ENCODE measurements around the gene MRPL50.

MRPL50 gene

GRCh38 chr9:101427957-101428655, 29.7 kb upstream of the MRPL50 start:
- H3K4me3 ChIP-seq: no peak overlapping the region
- no peak for DNase-seq (ENCODE audit: low read depth, low spot score)
- no peak overlapping the region for H3K27ac ChIP-seq
- H3K9me3 ChIP-seq (ENCODE audit: low read depth, low read length): no peaks in the 10 kb centered on the region
- no peak overlapping the region for H3K9ac ChIP-seq (ENCODE audit: insufficient read length)
- TF ChIP-seq EZH2 (IDR thresholded peaks at IDR 0.05) (no peak), POLR2AphosphoS5 (IDR thresholded peaks at IDR 0.05; ENCODE audit: borderline replicate concordance, low read depth, low read length) (no peak), FOXP2 (optimal IDR thresholded peaks at IDR 0.05; ENCODE audit: control extremely low read depth, extremely low read length, insufficient read depth) (no peak)
- no peaks in the 10 kb centered on the region for H3K36me3 ChIP-seq (ENCODE audit: insufficient read depth, low read length)

- H3K27ac ChIP-seq: no peak overlapping the region
- no peak overlapping the region for H3K9ac ChIP-seq (ENCODE audit: insufficient read length)
- DNase-seq (ENCODE audit: low read depth, low spot score): no peak
- H3K4me3 ChIP-seq: no peak overlapping the region
- H3K9me3 ChIP-seq (ENCODE audit: low read depth, low read length): no peaks in the 10 kb centered on the region
- TF ChIP-seq FOXP2 (optimal IDR thresholded peaks at IDR 0.05; ENCODE audit: control extremely low read depth, extremely low read length, insufficient read depth) (no peak), POLR2AphosphoS5 (IDR thresholded peaks at IDR 0.05; ENCODE audit: borderline replicate concordance, low read depth, low read length) (no peak), EZH2 (IDR thresholded peaks at IDR 0.05) (no peak)
- no peaks in the 10 kb centered on the region for H3K36me3 ChIP-seq (ENCODE audit: insufficient read depth, low read length)
Observed at GRCh38 chr9:101427358-101427757, 28.9 kb upstream of the MRPL50 start.

GRCh38 chr9:101421653-101422065, 23.2 kb upstream of the MRPL50 start:
- Histone ChIP-seq H3K36me3 (ENCODE audit: insufficient read depth, low read length) (no peaks in the 10 kb centered on the region), H3K9me3 (ENCODE audit: low read depth, low read length) (no peaks in the 10 kb centered on the region), H3K27ac (no peak overlapping the region), H3K4me3 (no peak overlapping the region), H3K9ac (ENCODE audit: insufficient read length) (no peak overlapping the region)
- no peak for DNase-seq (ENCODE audit: low read depth, low spot score)
- no peak for TF ChIP-seq POLR2AphosphoS5 (IDR thresholded peaks at IDR 0.05; ENCODE audit: borderline replicate concordance, low read depth, low read length)
- no peak for TF ChIP-seq EZH2 (IDR thresholded peaks at IDR 0.05)
- no peak for TF ChIP-seq FOXP2 (optimal IDR thresholded peaks at IDR 0.05; ENCODE audit: control extremely low read depth, extremely low read length, insufficient read depth)

GRCh38 chr9:101419863-101420262, 21.4 kb upstream of the MRPL50 start:
- Histone ChIP-seq H3K36me3 (ENCODE audit: insufficient read depth, low read length) (no peaks in the 10 kb centered on the region), H3K27ac (no peak overlapping the region), H3K4me3 (no peak overlapping the region), H3K9me3 (ENCODE audit: low read depth, low read length) (no peaks in the 10 kb centered on the region), H3K9ac (ENCODE audit: insufficient read length) (no peak overlapping the region)
- no peak for TF ChIP-seq EZH2 (IDR thresholded peaks at IDR 0.05)
- no peak for TF ChIP-seq FOXP2 (optimal IDR thresholded peaks at IDR 0.05; ENCODE audit: control extremely low read depth, extremely low read length, insufficient read depth)
- TF ChIP-seq POLR2AphosphoS5 (IDR thresholded peaks at IDR 0.05; ENCODE audit: borderline replicate concordance, low read depth, low read length): no peak
- DNase-seq (ENCODE audit: low read depth, low spot score): no peak

GRCh38 chr9:101418518-101419430, 20.4 kb upstream of the MRPL50 start:
- H3K36me3 ChIP-seq (ENCODE audit: insufficient read depth, low read length): no peaks in the 10 kb centered on the region
- no peak overlapping the region for H3K27ac ChIP-seq
- TF ChIP-seq FOXP2 (optimal IDR thresholded peaks at IDR 0.05; ENCODE audit: control extremely low read depth, extremely low read length, insufficient read depth) (no peak), POLR2AphosphoS5 (IDR thresholded peaks at IDR 0.05; ENCODE audit: borderline replicate concordance, low read depth, low read length) (no peak), EZH2 (IDR thresholded peaks at IDR 0.05) (no peak)
- no peak overlapping the region for H3K4me3 ChIP-seq
- DNase-seq (ENCODE audit: low read depth, low spot score): no peak
- H3K9ac ChIP-seq (ENCODE audit: insufficient read length): no peak overlapping the region
- no peaks in the 10 kb centered on the region for H3K9me3 ChIP-seq (ENCODE audit: low read depth, low read length)

GRCh38 chr9:101417977-101418376, 19.6 kb upstream of the MRPL50 start:
- Histone ChIP-seq H3K36me3 (ENCODE audit: insufficient read depth, low read length) (no peaks in the 10 kb centered on the region), H3K27ac (no peak overlapping the region), H3K9ac (ENCODE audit: insufficient read length) (no peak overlapping the region), H3K4me3 (no peak overlapping the region), H3K9me3 (ENCODE audit: low read depth, low read length) (no peaks in the 10 kb centered on the region)
- TF ChIP-seq EZH2 (IDR thresholded peaks at IDR 0.05): no peak
- no peak for TF ChIP-seq FOXP2 (optimal IDR thresholded peaks at IDR 0.05; ENCODE audit: control extremely low read depth, extremely low read length, insufficient read depth)
- no peak for TF ChIP-seq POLR2AphosphoS5 (IDR thresholded peaks at IDR 0.05; ENCODE audit: borderline replicate concordance, low read depth, low read length)
- DNase-seq (ENCODE audit: low read depth, low spot score): no peak

- no peaks in the 10 kb centered on the region for H3K36me3 ChIP-seq (ENCODE audit: insufficient read depth, low read length)
- H3K4me3 ChIP-seq: no peak overlapping the region
- TF ChIP-seq EZH2 (IDR thresholded peaks at IDR 0.05) (no peak), POLR2AphosphoS5 (IDR thresholded peaks at IDR 0.05; ENCODE audit: borderline replicate concordance, low read depth, low read length) (no peak)
- no peak overlapping the region for H3K27ac ChIP-seq
- DNase-seq (ENCODE audit: low read depth, low spot score): no peak
- H3K9ac ChIP-seq (ENCODE audit: insufficient read length): no peak overlapping the region
- H3K9me3 ChIP-seq (ENCODE audit: low read depth, low read length): no peaks in the 10 kb centered on the region
Observed at GRCh38 chr9:101417389-101417788, 19.0 kb upstream of the MRPL50 start.

GRCh38 chr9:101415578-101415977, 17.2 kb upstream of the MRPL50 start:
- Histone ChIP-seq H3K4me3 (no peak overlapping the region), H3K9ac (ENCODE audit: insufficient read length) (no peak overlapping the region), H3K36me3 (ENCODE audit: insufficient read depth, low read length) (no peaks in the 10 kb centered on the region), H3K27ac (no peak overlapping the region), H3K9me3 (ENCODE audit: low read depth, low read length) (peaks cover under 1% of the 10 kb centered on the region; the same call in 1 of the 2 replicates)
- DNase-seq (ENCODE audit: low read depth, low spot score): no peak
- TF ChIP-seq FOXP2 (optimal IDR thresholded peaks at IDR 0.05; ENCODE audit: control extremely low read depth, extremely low read length, insufficient read depth): no peak
- no peak for TF ChIP-seq EZH2 (IDR thresholded peaks at IDR 0.05)
- TF ChIP-seq POLR2AphosphoS5 (IDR thresholded peaks at IDR 0.05; ENCODE audit: borderline replicate concordance, low read depth, low read length): no peak

Data from SK-N-MC (cell line).